Stimulated activated CD8-positive, alpha-beta memory T cell treated with anti-CD3 and anti-CD28 coated beads, Interleukin-2, amount 100 ng/mL, for 1 hour (primary cell): ENCODE data around the gene ZFPL1.

Experiments used
- DNase-seq, 2 donors: peaks; one replicate each; pipeline ENCODE4 v3.0.0-alpha.2; 2020; ENCODE audit warnings: low read depth in 2 of 2

ZFPL1 gene

GRCh38 chr11:65129649-65130441 is 45.8 kb downstream of the ZFPL1 start:
- DNase-seq, result no peak

- DNase-seq, result no peak
Measured at GRCh38 chr11:65130631-65131416, 46.8 kb downstream of the ZFPL1 start.

GRCh38 chr11:65131417-65131776 is 47.4 kb downstream of the ZFPL1 start:
- DNase-seq, result no peak

DNA sequence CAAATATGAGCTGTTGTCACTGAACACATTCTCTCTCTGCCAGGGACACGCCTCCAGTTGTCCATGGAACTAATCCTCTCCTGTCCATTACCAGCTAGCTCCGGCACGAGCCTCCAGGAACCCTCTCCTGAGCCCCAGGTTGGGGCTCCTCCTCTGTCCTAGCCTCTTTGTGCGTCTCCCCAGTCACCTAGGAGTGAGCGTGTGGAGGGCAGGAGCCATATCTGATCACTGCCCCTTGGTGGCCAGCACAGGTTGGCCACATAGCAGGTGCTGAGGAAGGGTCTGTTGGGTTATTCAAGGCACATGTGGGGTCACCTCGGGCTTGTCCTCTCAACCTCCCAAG is 47.8 kb downstream of the ZFPL1 start:
- DNase-seq, result no peak

- DNase-seq, result no peak
Measured at GRCh38 chr11:65132238-65132987, 48.4 kb downstream of the ZFPL1 start.

DNA sequence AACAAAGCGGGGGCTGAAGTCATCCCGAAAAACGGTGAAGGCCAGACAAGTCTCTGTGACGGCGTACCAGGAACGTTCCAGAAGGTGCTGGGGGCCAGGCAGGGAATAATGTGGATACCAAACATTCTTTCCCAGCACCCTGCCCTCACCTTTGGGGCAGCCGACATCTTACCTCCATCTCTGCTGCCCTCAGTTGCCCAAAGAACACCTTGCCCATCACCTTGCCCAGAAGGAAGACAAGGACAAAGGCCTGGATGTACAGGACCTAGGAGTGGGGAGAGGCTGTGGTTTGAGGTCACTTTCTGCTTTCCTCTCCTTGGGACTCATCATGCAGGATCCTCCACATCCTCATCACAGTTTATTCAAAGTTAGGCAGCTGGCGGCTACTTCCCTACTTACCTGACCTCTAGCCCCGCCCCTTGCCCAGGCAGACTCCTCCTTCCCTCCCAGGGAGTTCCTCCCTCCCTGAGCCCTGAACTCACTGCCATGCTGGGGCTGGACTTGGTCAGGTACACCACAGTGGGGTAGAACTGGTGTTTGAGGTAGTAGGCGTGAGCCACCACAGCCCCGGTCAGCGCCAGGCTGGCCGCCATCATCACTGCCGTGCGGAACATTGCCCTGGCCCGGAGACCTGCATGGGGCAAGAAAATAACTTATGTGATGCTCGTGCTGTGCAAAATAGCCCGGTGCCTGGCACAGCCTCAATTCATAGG is 49.1 kb downstream of the ZFPL1 start:
- DNase-seq, result no peak

GRCh38 chr11:65133724-65134123 is 49.7 kb downstream of the ZFPL1 start:
- no peak for DNase-seq

DNA sequence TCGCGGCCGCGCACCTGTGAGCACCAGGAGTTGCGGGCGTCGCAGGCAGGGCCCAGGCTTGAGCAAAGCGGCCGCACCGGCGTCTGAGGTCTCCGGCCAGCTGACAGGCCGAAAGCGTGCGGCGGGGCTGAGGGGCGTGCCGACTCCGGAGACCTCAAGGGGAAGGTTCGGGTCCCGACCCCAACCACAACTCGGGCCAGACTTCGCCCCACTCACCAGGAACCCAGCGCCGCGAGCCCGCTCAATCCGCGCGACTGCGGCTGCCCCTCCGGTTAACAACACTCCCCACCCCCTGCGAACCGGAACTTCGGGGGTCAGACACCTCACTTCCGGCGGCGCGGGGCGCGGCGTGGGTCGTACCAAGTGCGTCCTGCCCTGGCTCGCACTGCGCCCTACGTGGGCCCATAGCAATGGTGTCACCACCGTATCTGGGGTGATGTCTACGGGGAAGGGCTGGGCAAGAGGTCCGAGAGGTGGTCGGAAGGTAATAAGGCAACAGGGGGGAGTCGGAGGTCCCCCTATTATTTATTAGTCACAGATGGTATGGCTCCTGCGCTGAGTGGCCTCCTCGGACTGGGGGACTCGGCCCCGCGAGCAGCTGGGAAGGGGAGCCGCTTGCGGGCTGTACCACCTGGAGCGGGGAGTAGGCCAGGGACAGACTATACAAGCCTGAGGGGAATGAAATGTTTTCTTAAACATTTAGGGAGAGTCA is 50.4 kb downstream of the ZFPL1 start, which contains the start of gene SYVN1:
Gene SYVN1, minus strand, starts transcription at position 280 of the 712 bp plus-strand sequence. CDS start 918 bp downstream, outside the sequence.
- DNase-seq, result peak; percentile 80 to 84

GRCh38 chr11:65134952-65135632 is 51.1 kb downstream of the ZFPL1 start:
- peak; percentile 62 to 73 for DNase-seq

DNA sequence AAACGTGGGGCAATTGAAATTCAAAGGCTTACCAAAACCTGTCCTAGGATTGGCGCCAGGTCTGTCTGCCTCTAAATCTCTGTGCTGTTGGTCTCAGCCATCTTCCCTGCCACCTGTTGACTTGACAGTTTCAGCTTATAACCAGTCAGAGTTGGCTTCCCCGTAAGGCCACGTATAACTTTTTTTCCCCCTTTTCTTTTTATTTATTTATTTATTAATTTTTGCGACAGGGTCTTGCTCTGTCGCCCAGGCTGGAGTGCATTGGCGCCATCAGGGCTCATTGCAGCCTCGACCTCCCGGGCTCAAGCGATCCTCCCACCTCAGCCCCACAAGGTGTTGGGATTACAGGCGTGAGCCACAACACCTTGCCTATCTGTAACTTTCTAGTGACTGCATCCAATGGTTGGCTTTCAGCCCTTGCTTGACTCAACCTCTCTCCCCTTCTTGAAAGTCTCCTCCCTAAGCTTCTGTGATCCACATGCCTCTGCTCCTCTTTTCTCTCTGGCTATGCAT is 51.7 kb downstream of the ZFPL1 start:
- DNase-seq, result no peak

GRCh38 chr11:65136515-65137096 is 52.6 kb downstream of the ZFPL1 start:
- DNase-seq, result no peak
